Fibroblast of the aortic adventitia (primary cell): ENCODE results near the gene CFAP53. TPM values are rescaled to one million over a fixed set of nuclear protein-coding genes. Genes with fewer than 3 reads are reported as not detected.

Source experiments
- DNase-seq: peaks from one replicate; pipeline ENCODE4 v3.0.0-alpha.2; 2010; ENCODE audit warnings: low read depth
- H3K4me3 ChIP-seq: 2 replicates; pipeline ENCODE4 v1.5.1; 2011; ENCODE audit warnings: low read depth, mild to moderate bottlenecking, control low read depth, low read length, moderate library complexity
- total RNA-seq: library from RNA; depleted of rRNA; stranded (reverse); fragments of >200 nt; gene quantifications from 2 replicates; pipeline ENCODE4 v1.2.3, GENCODE V29; 2012; ENCODE audit warnings: low replicate concordance
- TF ChIP-seq, protein P1 (sequence below): IDR thresholded peaks from 2 replicates; pipeline ENCODE4 v1.5.1; 2011; ENCODE audit warnings: mild to moderate bottlenecking, low read length, control low read depth, inconsistent platforms; ENCODE audit not compliant: insufficient read depth

CFAP53 gene
- total RNA-seq, 1 donor: 0.27 TPM

DNA sequence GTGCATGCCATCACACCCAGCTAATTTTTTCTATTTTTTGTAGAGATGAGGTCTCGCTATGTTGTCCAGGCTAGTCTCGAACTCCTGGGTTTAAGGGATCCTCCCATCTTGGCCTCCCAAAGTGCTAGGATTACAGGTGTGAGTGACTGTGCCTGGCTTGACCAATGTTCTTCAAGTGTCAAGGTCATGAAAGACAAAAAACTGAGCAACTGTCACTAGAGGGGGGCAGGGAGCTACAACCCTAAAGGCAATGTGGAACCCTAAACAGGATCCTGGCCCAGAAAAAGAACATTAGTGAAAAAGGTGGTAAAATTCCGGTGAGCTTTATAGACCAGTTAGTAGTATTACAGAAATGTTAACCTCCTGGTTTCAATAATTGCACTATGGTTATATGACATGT lies 78.6 kb downstream of the CFAP53 start:
- TF ChIP-seq, protein P1, sequence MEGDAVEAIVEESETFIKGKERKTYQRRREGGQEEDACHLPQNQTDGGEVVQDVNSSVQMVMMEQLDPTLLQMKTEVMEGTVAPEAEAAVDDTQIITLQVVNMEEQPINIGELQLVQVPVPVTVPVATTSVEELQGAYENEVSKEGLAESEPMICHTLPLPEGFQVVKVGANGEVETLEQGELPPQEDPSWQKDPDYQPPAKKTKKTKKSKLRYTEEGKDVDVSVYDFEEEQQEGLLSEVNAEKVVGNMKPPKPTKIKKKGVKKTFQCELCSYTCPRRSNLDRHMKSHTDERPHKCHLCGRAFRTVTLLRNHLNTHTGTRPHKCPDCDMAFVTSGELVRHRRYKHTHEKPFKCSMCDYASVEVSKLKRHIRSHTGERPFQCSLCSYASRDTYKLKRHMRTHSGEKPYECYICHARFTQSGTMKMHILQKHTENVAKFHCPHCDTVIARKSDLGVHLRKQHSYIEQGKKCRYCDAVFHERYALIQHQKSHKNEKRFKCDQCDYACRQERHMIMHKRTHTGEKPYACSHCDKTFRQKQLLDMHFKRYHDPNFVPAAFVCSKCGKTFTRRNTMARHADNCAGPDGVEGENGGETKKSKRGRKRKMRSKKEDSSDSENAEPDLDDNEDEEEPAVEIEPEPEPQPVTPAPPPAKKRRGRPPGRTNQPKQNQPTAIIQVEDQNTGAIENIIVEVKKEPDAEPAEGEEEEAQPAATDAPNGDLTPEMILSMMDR: no peak
- no peak for DNase-seq
- H3K4me3 ChIP-seq: no peak overlapping the region

GRCh38 chr18:50186385-50186784 lies 79.9 kb downstream of the CFAP53 start:
- TF ChIP-seq, protein P1: no peak
- DNase-seq: no peak
- H3K4me3 ChIP-seq: no peak overlapping the region

- no peak for DNase-seq
- no peak overlapping the region for H3K4me3 ChIP-seq
- TF ChIP-seq, protein P1: no peak
Observed at GRCh38 chr18:50183556-50183955, 82.7 kb downstream of the CFAP53 start.

DNA sequence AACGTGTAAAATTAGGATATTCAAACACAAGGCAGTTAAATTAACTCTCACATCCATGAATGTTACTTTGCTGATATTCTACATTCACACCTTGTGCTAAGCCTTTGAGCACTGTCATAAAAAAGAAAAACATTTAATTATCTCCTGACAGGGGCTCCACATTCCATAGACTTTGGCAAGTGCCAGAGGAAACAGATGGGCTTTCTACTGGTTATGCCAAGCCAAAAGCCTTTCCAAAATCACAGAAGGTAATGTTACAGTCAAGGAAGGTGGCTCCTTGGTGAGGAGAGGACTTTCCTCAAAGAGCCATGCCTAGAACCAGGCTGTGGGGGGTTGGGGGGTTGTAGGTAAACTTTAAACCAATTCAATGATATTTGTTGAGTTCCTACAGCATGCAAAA lies 83.8 kb downstream of the CFAP53 start:
- H3K4me3 ChIP-seq: no peak overlapping the region
- TF ChIP-seq, protein P1: no peak

DNA sequence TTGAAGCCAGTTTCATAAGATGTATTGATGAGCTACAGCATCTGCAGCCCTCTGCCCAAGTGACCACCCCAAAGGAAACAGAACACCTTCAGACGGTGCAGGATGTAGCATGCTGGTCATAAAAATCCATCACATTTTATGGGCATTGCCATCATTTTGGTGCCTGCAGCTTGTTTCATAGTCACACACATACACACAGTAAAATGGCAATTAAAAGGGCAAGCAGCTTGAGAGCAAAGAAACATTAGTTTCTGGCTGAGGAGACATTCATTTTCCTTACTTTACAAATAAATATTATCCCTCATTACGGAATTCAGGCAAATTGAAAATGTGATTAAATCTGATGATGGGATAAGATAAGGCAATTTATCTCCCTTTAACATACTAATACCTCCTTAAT lies 84.7 kb downstream of the CFAP53 start:
- no peak for DNase-seq
- TF ChIP-seq, protein P1: no peak
- no peak overlapping the region for H3K4me3 ChIP-seq

More for the DNA sequence above, 83.8 kb downstream of the CFAP53 start:
- DNase-seq: no peak

DNA sequence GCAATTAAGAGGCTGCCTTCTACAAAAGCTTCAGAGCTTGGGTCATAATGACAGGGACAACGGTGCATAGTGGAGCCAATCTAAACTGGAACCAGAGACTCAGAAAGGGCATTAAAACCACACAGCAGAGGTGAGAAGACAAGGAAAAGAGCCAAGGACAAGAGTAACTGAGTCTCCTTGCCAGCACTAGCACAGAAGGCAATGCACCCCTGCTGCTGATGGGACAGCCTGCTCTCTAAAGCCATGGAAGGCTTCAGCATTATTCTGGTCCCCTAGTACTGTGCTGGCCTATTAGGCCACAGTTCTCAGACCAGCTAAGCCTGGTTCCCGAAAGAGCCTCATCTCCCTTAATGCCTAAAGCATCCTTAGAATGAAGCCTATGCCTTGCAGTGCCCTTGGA lies 86.8 kb downstream of the CFAP53 start:
- no peak for DNase-seq
- H3K4me3 ChIP-seq: no peak overlapping the region
- TF ChIP-seq, protein P1: no peak

DNA sequence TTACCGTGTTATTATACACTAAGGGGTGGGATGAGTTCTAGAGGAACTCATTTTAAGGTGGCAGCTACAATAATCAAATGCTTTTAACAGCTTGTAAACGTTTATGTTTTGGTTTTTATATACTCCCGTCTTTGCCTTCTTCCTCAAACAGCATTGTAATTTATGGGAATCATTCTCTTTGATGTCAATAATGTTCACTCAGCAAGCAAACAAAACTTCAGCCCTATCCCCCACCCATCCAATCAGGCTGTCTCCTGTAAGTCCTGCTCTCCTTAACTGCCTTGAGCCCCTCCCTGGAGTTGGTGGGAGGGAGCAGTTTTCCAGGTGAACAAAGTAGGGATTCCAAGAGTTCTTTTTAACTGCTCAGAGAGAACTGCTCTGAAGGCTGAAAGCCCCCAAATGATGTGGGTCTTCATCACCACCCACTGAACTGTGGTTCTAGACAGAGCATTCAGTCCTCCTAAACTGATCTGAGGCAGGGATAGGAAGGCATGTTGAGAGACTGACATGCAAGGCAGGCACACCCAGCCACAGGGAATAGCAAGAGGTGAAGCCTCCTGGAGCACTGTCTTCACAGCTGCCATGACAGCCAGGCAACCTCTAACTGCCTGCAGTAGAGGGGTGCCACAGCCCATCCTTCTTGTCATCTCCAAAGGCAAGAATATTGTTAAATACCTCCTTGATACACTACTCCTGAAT lies 88.9 kb downstream of the CFAP53 start:
- no peak for DNase-seq
- TF ChIP-seq, protein P1: no peak

More for the DNA sequence above, 88.9 kb downstream of the CFAP53 start:
- H3K4me3 ChIP-seq: no peak overlapping the region
